GM12874 (cell line): ENCODE measurements around the gene USP36.

Experiments used
- TF ChIP-seq, protein P1 (sequence below): IDR thresholded peaks from 2 replicates; pipeline ENCODE4 v1.5.1; 2011; ENCODE audit warnings: low read depth, mild to moderate bottlenecking, control low read depth, low read length, moderate library complexity; ENCODE audit not compliant: insufficient read depth

USP36 gene

DNA sequence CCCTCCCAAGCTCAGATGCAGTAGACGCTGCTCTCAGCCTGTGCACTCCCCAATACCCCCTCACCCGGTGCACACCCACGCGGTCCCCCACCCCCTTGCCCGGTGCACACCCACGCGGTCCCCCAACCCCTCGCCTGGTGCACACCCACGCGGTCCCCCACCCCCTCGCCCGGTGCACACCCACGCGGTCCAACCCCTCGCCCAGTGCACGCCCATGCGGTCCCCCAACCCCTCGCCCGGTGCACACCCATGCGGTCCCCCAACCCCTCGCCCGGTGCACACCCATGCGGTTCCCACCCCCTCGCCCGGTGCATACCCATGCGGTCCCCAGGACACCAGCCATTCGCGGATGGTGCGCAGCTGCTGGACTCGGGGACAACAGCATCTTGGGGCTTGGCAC, 38.6 kb downstream of the USP36 start:
- TF ChIP-seq, protein P1, sequence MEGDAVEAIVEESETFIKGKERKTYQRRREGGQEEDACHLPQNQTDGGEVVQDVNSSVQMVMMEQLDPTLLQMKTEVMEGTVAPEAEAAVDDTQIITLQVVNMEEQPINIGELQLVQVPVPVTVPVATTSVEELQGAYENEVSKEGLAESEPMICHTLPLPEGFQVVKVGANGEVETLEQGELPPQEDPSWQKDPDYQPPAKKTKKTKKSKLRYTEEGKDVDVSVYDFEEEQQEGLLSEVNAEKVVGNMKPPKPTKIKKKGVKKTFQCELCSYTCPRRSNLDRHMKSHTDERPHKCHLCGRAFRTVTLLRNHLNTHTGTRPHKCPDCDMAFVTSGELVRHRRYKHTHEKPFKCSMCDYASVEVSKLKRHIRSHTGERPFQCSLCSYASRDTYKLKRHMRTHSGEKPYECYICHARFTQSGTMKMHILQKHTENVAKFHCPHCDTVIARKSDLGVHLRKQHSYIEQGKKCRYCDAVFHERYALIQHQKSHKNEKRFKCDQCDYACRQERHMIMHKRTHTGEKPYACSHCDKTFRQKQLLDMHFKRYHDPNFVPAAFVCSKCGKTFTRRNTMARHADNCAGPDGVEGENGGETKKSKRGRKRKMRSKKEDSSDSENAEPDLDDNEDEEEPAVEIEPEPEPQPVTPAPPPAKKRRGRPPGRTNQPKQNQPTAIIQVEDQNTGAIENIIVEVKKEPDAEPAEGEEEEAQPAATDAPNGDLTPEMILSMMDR: no peak

- TF ChIP-seq, protein P1: no peak
Measured at GRCh38 chr17:78800132-78800931, 40.3 kb downstream of the USP36 start.

DNA sequence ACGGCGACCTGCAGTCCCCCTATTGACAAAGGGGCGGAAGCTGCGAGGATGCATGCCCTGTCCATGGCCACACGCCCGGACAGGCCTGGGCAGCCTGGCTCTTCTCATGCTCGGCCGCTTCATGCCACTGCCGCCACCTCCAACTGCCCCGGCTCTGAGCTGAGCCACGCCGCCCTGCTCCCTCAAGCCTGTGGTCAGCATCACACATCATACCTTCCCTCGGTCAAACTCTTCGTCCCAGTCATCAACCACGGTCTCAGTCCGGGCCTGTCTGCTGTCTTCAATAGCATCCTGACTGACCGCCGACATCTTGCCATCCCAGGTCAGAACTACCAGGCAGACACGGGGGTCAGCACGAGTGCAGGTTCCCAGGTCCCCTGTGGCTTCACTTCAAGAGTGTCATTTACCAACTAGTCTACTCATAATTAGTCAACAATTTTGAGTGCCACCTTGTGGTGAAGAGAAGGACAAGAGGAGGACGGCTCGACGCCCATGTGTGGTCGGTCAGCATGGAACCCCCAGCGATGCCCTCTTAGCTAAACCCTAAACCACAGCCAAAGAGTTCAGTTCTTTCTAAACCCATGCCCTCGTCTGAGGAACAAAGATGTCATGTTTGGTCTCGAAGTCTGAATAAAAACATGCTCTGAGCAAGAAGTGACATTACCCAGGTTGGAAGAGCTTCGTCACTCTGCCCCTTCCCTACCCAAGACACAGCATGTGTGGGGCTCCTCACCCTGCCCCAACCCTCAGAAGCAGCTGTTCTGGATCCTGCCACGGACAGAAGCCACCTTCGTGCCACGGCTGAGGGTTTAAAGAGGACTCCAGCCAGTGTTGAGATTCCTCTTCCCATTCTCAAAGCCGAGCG, 41.7 kb downstream of the USP36 start:
- TF ChIP-seq, protein P1: 0 out of 2 replicates have a peak, but pooled peaks have one; percentile 21

GRCh38 chr17:78797691-78798585, 42.7 kb downstream of the USP36 start:
- TF ChIP-seq, protein P1: no peak

- TF ChIP-seq, protein P1: no peak
Measured at GRCh38 chr17:78797213-78797612, 43.4 kb downstream of the USP36 start.

- TF ChIP-seq, protein P1: no peak
Measured at GRCh38 chr17:78796517-78796900, 44.1 kb downstream of the USP36 start.
